Mononuclear cell (primary cell): ENCODE measurements around the gene RSPO3. TPM values are rescaled to one million over a fixed set of nuclear protein-coding genes. Genes with fewer than 3 reads are reported as not detected.

Experiments
- H3K27me3 ChIP-seq: 2 replicates; pipeline ENCODE4 v1.6.0; 2011; ENCODE audit warnings: low read length, control low read depth; ENCODE audit not compliant: insufficient read depth
- H3K4me1 ChIP-seq: 2 replicates; pipeline ENCODE4 v1.5.1; 2011; ENCODE audit warnings: mild to moderate bottlenecking, low read length, control low read depth; ENCODE audit not compliant: insufficient read depth
- H3K4me3 ChIP-seq: 2 replicates; pipeline ENCODE4 v1.5.1; 2011; ENCODE audit warnings: mild to moderate bottlenecking, low read length, moderate library complexity
- H3K9me3 ChIP-seq: 2 replicates; pipeline ENCODE4 v1.5.1; 2011; ENCODE audit warnings: low read depth, mild to moderate bottlenecking, control low read depth, low read length
- total RNA-seq: library from RNA; depleted of rRNA; stranded (reverse); fragments of >200 nt; gene quantifications from one replicate; pipeline ENCODE4 v1.2.3, GENCODE V29; 2012

Gene RSPO3
- total RNA-seq, 1 donor, result not detected

DNA sequence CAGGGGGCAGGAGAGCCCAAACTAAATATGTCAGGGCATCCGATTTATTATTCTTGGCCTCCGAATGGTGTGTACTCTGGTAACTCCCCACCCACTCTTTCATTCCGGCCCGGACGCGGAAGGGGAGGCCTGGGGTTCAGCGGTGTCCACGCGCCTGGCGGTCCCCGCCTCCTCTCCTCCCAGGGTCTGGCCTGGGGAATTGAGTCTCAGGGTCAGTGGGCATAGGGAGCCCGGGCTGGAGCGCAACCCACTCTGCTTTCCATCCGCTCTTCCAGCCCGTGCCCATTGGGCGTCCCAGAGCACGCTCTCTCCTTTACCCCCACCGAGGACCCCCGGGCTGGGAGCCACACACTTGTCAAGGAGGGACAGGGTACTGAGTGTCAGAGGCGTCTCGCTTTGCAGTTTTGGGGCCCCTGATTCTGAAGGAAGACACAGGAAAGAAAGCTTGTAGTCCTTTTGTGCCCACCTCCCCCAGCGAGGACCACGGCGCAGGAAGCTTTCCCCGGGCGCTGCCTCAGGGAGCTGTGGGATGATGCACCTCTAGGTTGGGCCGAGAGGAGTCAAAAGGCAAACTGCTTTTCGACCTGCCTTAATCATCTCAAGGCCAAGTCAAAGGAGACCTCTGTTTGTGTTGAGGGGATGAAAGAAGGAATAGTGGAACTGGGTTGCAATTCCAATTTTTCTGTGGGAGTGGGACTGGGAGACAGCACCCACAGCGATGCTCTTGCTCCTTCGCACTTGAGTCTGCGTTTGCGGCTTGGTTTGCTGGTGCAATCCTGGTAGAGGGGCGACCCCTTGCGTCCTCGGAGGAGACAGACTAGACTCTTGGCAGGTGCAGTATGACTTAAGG lies 2.5 kb downstream of the RSPO3 start:
- Histone ChIP-seq H3K4me1 (peaks cover 17% of the 10 kb centered on the region), H3K27me3 (peaks cover 72% of the 10 kb centered on the region), H3K4me3 (no peak overlapping the region)

DNA sequence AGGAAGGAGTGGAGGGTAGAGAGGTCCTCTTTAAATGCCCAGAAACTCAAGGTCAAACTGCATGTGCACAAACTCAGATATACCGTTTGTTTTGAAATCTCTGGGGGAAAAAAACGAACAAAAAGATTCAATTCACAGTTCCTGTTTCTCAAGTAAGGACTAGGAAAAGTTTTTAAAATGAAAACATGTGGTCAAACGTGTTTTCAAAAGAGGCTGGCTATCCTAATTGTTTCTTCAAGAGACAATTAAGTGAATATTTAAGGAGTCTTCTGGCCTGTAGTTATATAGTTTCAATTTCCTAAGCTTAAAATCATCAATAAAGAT lies 3.1 kb downstream of the RSPO3 start:
- H3K9me3 ChIP-seq, result no peaks in the 10 kb centered on the region
- peaks cover 69% of the 10 kb centered on the region for H3K27me3 ChIP-seq
- H3K4me1 ChIP-seq, result peaks cover 17% of the 10 kb centered on the region
- no peak overlapping the region for H3K4me3 ChIP-seq

More for the DNA sequence above, 2.5 kb downstream of the RSPO3 start:
- no peaks in the 10 kb centered on the region for H3K9me3 ChIP-seq

DNA sequence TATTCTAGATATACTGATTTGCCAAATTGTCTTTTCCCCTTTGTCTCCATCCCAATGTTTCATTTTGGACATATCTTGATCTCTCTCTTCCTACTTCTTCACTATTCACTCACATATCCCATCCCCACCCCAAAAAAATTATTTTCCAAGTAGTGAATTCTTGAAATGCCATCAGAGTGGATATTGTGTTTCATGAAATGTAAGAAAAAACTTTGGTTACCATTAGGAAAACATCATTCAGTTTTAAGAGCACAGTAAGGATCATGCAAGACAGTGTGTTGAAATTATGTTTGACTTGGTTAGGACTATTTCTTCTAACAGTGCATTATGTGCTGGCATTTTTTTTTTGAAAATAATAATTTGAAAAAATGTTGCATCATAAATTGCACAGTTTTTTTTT lies 5.7 kb downstream of the RSPO3 start:
- Histone ChIP-seq H3K9me3 (no peaks in the 10 kb centered on the region), H3K27me3 (peaks cover 61% of the 10 kb centered on the region), H3K4me3 (no peak overlapping the region), H3K4me1 (peaks cover 13% of the 10 kb centered on the region)

DNA sequence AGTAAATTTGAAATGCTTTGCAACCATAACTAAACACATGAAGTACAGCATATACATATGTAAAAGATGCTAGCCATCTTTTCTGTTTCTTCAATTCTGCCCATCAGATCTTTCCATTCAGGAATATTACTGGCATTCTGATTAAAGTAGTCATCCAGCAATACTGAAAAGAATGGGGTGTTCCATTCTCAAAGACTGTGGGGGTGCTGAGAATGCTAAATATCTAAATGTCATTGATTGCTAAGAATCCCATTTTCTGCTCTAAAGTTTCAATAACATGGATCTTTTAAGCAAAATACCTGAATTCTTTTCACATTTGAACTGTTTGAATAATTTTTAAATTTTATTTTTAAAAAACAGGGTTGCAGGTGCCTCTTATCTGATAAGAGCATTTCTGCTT lies 6.2 kb downstream of the RSPO3 start:
- Histone ChIP-seq H3K4me3 (no peak overlapping the region), H3K4me1 (peaks cover 8% of the 10 kb centered on the region)

DNA sequence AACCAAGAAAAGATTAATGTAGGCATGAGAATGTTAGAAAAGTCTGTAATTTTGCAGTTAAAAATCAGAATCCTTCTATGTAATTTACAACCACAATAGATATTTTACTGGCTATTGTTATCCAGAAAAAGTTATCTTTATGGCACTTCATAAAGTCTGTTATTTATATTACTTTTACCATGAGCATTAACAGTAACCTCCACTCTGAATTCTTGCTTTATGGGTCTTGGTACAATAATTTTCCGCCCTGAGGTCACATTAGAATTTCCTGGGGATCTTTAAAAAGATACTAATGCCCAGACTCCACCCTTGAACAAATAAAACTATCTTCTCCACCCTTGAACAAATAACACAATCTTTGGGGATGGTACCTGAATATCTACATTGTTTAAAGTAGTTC lies 9.6 kb downstream of the RSPO3 start:
- Histone ChIP-seq H3K27me3 (peaks cover 27% of the 10 kb centered on the region), H3K4me3 (no peak overlapping the region), H3K4me1 (no peaks in the 10 kb centered on the region), H3K9me3 (no peaks in the 10 kb centered on the region)

More for the DNA sequence above, 6.2 kb downstream of the RSPO3 start:
- Histone ChIP-seq H3K9me3 (no peaks in the 10 kb centered on the region), H3K27me3 (peaks cover 61% of the 10 kb centered on the region)

DNA sequence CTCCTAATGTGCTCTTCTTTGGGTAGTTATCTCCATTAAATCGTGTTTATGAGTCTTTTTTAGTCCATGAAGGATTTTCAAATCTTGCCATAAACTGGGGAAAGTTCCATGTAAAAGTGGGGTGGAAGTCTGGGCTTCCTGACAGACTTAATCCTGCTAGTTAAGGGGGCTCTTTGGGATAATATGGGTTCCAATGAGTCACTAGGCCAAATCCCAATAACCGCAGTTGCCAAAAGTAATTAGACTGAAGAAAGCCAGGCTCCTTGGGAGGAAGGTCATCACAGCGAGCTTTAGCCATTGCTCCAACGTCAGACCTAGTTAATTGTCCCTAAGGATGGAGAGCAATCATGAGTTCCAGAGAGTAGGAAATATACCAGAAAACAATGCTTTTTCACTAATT lies 10.8 kb downstream of the RSPO3 start:
- no peaks in the 10 kb centered on the region for H3K4me1 ChIP-seq

DNA sequence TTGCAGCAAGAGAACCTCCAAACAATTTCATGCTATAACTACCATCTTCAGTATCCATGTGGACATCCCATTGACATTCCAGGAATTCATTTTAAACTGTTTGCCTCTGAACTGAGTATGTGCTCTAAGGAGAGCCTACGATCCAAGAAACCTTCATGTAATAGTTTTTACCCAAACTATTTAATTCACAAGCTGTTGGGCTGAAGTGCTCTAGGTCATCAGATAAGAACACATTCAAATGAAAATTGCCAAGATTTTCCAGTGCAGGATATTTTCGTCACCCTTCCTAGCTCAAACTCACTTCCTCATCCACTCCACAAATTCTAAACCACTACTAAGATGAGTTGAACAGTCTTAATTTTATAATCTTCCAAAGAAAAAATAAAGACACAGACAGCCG lies 12.8 kb downstream of the RSPO3 start:
- Histone ChIP-seq H3K4me3 (no peak overlapping the region), H3K9me3 (no peaks in the 10 kb centered on the region), H3K4me1 (no peaks in the 10 kb centered on the region)

More for the DNA sequence above, 10.8 kb downstream of the RSPO3 start:
- H3K9me3 ChIP-seq, result no peaks in the 10 kb centered on the region
- peaks cover 25% of the 10 kb centered on the region for H3K27me3 ChIP-seq
- no peak overlapping the region for H3K4me3 ChIP-seq

DNA sequence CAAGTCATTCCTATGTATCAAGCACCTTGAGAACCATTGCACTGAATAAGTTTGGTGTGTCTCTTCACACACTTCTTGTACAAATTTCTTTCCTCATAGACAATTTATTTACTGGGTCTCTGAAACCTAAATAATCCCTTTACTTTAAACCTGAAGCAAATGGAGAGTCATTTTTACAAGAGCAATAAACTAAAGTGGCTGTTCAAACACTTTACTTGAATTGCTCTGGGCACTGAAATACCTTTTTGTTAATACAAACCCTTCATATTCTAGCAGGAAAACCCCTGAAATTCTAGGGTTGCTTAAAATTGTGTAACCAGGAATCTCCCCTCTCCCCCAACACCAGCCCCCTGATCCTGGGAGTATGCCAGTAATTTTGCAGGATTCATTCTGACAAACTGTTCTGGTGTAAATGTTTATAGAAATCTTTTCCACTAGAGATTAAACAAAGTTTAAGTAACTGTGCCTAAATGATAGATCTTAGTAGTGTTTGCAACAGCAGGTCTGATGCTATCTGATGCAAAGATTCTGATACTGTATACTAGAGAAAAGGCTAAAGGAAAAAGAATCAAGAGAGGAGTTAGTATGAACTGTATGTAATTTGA lies 13.4 kb downstream of the RSPO3 start:
- Histone ChIP-seq H3K27me3 (peaks cover 12% of the 10 kb centered on the region), H3K9me3 (no peaks in the 10 kb centered on the region)

More for the DNA sequence above, 12.8 kb downstream of the RSPO3 start:
- peaks cover 12% of the 10 kb centered on the region for H3K27me3 ChIP-seq

DNA sequence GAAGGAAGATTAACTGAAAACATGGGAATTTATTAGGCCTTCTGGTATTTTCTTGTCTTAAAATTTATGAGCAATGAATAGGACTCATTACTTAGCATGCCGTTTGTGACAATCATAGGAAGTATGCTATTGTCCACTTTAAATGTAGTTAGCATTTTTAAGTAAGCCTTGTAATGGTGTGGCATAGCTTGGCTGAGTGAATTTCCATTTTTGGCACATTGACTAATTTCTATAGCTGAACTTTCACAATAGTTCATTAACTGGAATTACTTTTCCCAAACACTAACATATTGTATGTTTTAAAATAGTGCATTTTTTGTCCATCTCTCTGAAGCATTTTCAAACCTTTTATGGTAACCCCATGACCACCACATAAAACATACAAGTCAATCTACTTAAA lies 15.7 kb downstream of the RSPO3 start:
- no peaks in the 10 kb centered on the region for H3K9me3 ChIP-seq

More for the DNA sequence above, 13.4 kb downstream of the RSPO3 start:
- Histone ChIP-seq H3K4me1 (no peaks in the 10 kb centered on the region), H3K4me3 (no peak overlapping the region)

DNA sequence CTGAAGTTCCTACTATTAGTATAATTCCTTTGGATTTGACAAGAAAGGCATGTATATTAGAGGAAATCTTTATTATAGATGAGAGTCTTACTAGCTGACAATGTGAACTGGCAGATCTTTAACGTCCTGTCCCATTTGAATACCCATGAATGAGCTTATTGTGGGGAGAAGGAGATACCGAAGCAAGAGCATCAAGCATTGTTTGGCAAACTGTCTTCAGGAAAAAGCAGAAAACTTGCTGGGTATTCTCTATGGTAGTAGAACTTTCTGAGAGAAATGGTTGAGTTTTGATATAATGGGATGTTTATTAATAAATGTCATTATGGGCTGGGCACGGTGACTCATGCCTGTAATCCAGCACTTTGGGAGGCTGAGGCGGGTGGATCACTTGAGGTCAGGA lies 18.3 kb downstream of the RSPO3 start:
- H3K4me1 ChIP-seq, result no peaks in the 10 kb centered on the region
- H3K4me3 ChIP-seq, result no peak overlapping the region
- H3K27me3 ChIP-seq, result peaks cover 6% of the 10 kb centered on the region
- H3K9me3 ChIP-seq, result no peaks in the 10 kb centered on the region

More for the DNA sequence above, 15.7 kb downstream of the RSPO3 start:
- Histone ChIP-seq H3K4me3 (no peak overlapping the region), H3K4me1 (no peaks in the 10 kb centered on the region), H3K27me3 (peaks cover 11% of the 10 kb centered on the region)

DNA sequence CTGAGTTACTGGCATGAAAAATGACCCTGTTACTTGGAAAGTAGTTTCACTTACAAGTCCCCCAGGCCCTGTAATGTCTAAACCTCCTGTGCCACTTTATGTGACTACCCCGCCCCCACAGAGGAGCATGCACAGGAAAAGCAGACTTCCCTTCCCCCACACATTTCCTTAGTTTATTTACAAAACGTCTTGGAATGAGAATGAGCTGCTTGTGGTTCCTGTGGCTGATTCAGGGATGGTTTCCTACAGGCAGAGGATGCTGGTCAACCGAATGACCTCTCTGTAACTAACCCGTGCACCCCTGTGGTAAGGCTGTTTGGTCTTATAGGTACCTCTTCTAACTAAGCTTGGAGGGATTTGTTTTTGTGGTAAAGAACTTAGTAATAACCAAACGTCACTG lies 28.5 kb downstream of the RSPO3 start:
- Histone ChIP-seq H3K27me3 (no peaks in the 10 kb centered on the region), H3K4me3 (no peak overlapping the region), H3K4me1 (no peaks in the 10 kb centered on the region), H3K9me3 (no peaks in the 10 kb centered on the region)

DNA sequence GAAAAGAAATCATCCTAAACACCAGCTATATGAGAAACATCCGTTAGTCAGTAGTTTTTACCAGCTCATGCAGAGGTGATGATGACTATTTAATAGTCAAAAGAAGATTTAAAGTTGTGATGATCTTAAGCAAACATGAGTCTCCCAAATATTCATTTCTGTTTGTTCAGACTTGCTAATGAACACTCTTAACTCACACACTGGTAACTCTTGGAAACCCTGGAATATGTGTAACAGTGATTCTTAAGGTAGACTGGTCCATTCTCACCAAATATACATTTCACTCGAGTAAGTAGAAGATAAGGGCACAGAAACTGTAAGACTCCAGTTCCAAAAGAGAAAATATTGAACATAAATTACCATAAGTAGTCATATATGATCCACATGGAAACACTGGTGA lies 29.1 kb downstream of the RSPO3 start:
- Histone ChIP-seq H3K4me1 (no peaks in the 10 kb centered on the region), H3K9me3 (no peaks in the 10 kb centered on the region), H3K4me3 (no peak overlapping the region), H3K27me3 (no peaks in the 10 kb centered on the region)

DNA sequence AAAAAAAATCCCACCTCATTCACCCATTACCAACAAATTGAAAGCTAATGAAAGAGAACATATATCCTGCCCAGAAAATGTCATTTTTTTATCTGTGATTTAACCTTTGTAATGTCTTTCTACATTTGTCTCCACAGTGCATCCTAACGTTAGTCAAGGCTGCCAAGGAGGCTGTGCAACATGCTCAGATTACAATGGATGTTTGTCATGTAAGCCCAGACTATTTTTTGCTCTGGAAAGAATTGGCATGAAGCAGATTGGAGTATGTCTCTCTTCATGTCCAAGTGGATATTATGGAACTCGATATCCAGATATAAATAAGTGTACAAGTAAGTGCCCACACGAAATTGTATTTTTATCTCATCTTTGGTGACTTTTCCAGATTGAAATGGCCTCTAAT lies 30.0 kb downstream of the RSPO3 start:
- Histone ChIP-seq H3K27me3 (no peaks in the 10 kb centered on the region), H3K4me1 (no peaks in the 10 kb centered on the region), H3K9me3 (no peaks in the 10 kb centered on the region), H3K4me3 (no peak overlapping the region)

DNA sequence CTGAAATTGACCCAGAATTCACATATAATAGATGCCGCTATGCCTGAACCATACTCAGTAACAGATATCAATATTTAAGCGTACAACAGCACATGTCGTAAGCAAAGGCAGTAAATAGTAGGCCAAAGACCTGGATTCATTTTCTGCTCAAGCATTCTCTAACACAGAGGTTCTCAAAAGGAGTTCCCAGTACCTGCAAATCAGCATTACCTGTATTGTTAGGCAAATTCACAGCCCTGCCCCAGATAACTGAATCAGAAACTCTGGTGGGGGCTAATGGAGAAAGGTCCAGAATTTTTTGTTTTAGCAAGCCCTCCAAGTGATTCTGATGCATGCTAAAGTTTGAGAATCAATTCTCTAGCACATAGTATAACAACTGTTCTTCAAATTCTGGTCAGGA lies 36.0 kb downstream of the RSPO3 start:
- H3K4me3 ChIP-seq, result no peak overlapping the region
- peaks cover 2% of the 10 kb centered on the region for H3K27me3 ChIP-seq
- H3K4me1 ChIP-seq, result no peaks in the 10 kb centered on the region
- no peaks in the 10 kb centered on the region for H3K9me3 ChIP-seq

DNA sequence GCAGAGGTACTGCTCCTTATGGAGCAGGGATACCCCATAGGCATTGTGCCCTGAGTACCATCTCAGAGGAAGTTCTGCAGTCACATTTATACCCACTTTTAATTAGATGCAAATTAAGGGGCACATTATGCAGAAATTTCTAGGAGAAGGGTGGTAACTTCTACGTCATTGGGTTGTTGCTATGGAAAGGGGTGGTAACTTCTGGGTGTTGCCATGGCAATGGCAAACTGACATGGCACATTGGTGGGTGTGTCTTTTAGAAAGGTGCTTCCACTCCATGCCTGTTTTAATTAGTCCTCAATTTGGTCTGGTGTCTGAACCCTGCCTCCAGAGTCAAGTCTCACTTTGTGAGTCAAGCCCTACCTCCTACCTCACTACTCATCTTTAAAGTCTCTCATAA lies 42.0 kb downstream of the RSPO3 start:
- Histone ChIP-seq H3K27me3 (no peaks in the 10 kb centered on the region), H3K9me3 (no peaks in the 10 kb centered on the region), H3K4me3 (no peak overlapping the region), H3K4me1 (no peaks in the 10 kb centered on the region)

DNA sequence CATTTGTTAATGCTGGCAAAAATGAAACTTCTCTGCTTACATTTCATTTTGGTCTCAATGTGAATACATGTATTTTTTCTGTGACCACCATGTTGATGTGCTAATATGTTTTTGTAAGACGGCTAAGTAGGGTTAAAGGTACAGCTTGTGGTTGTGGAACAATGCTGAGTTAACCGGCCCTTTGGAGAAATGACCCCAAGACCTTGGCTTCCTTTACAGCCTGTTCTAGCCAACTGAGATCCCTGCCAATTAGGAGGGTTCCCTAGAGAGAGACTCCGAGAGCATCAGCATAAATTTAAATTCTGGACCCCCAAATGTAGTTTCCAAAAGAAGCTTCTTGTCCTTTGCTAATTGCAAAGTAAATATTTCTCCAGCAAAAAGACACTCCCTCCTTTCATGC lies 44.4 kb downstream of the RSPO3 start:
- H3K4me3 ChIP-seq, result no peak overlapping the region
- H3K4me1 ChIP-seq, result no peaks in the 10 kb centered on the region
- H3K27me3 ChIP-seq, result no peaks in the 10 kb centered on the region
- no peaks in the 10 kb centered on the region for H3K9me3 ChIP-seq
